Fibroblast of mammary gland (primary cell): Measurements from ENCODE around the gene KRTAP5-9.

Experiments used
- DNase-seq: peaks from one replicate; pipeline ENCODE4 v3.0.0-alpha.2; 2010; ENCODE audit warnings: low read depth
- H3K4me3 ChIP-seq: 2 replicates; pipeline ENCODE4 v1.5.1; 2011; ENCODE audit warnings: low read depth, mild to moderate bottlenecking, low read length, moderate library complexity; ENCODE audit not compliant: control insufficient read depth
- TF ChIP-seq, protein P1 (sequence below): conservative IDR thresholded peaks from 2 replicates; pipeline ENCODE4 v1.5.1; 2011; ENCODE audit warnings: low read depth, low read length, inconsistent platforms; ENCODE audit not compliant: control insufficient read depth, insufficient read depth

The KRTAP5-9 gene

DNA sequence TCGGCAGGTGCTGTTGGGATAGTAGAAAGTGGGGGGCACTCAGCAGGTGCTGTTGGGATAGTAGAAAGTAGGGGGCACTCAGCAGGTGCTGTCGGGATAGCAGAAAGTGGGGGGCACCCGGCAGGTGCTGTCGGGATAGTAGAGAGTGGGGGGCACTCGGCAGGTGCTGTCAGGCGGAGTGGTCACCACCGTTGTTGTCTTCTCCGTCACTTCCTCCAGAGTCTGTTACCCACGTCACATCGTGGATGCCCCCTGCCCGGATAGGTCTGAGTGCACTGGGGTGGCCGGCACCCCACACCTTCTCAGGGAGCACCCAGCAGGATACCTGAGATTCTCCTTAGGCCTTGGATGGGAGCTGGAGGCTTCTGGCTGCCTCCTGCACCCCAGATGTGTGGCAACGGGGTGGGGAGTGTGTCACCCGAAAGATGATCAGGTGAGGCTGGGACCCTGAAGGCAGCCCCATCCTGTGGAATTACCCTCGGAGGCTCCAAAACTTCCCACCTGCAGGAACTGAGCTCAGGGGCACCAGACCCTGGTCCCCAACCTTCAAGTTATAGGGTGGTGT, 45.3 kb upstream of the KRTAP5-9 start:
- DNase-seq = no peak
- TF ChIP-seq, protein P1, sequence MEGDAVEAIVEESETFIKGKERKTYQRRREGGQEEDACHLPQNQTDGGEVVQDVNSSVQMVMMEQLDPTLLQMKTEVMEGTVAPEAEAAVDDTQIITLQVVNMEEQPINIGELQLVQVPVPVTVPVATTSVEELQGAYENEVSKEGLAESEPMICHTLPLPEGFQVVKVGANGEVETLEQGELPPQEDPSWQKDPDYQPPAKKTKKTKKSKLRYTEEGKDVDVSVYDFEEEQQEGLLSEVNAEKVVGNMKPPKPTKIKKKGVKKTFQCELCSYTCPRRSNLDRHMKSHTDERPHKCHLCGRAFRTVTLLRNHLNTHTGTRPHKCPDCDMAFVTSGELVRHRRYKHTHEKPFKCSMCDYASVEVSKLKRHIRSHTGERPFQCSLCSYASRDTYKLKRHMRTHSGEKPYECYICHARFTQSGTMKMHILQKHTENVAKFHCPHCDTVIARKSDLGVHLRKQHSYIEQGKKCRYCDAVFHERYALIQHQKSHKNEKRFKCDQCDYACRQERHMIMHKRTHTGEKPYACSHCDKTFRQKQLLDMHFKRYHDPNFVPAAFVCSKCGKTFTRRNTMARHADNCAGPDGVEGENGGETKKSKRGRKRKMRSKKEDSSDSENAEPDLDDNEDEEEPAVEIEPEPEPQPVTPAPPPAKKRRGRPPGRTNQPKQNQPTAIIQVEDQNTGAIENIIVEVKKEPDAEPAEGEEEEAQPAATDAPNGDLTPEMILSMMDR = no peak
- no peak overlapping the region for H3K4me3 ChIP-seq

DNA sequence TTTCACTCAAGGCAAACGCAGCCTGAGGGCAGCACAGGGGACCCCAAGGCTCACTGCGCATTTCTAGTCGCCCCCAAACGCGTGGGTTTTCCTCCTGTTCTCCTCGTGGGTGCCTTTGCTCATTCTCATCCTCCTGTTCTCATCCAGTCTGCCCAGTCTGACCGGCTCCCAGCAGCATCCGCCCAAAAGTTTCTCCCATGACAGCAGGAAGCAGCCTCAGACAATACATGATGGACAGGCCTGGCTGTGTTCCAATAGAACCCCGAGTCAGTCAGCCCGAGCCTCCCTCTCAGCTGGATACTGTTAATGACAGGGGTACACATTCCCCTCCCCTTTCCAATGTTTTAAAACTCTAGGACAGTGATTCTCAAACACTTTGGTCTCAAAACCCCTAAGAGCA, 43.7 kb upstream of the KRTAP5-9 start:
- H3K4me3 ChIP-seq = no peak overlapping the region
- no peak for DNase-seq
- TF ChIP-seq, protein P1 = no peak

DNA sequence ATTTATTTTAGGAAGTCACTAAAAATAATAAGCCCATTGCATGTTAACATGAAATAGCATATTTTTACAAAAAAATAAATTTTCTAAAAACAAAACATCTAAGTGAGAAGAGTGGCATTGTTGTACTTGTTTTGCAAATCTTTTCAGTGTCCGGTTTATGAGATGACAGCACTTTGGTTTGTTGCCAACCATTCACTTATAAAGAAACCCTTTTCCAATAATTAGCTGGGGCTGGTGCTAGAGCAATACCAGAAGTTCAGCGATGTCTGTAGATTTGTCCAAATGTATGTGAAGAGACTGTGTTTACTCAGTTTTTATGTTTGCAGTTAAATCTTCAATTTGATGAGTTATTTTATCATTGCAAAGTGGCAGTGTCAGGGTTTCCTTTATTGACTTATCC, 43.2 kb upstream of the KRTAP5-9 start:
- no peak overlapping the region for H3K4me3 ChIP-seq
- TF ChIP-seq, protein P1 = no peak
- DNase-seq = no peak

DNA sequence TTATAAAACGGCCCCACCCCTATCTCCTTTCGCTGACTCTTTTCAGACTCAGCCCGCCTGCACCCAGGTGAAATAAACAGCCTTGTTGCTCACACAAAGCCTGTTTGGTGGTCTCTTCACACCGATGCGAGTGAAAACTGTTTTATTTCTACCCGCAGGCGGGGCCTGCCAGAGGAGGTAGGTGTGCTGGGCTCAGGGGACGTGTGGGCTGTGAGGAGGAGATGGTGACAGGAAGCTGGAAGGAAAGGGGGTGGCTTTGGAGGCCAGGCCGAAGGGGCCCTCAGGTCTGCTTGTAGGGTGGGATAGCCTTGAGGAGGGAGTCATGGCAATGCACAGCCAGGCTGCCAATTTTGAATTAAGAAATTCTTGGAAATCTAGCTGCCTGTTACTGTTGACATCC, 42.4 kb upstream of the KRTAP5-9 start:
- no peak for DNase-seq
- H3K4me3 ChIP-seq = no peak overlapping the region
- TF ChIP-seq, protein P1 = no peak

DNA sequence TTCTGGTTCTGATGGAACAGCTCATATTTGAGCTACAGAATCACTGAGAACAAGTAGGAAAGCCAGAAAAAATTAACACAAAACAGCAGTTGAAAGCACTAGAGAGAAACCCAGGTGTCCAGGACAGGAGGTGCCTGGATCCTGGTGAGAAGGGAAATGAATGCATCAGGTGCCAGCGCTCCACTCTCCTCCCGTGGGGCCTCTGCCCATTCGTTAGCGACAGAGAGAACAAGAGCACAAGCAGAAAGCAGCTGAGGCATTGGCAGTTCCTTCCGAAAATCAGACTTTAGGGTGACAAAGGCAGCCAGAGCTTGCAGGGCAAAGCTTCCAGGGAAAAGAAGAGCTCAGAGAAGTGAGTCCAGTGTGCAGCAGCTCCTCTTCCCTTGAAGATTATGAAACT, 41.1 kb upstream of the KRTAP5-9 start:
- TF ChIP-seq, protein P1 = no peak
- no peak overlapping the region for H3K4me3 ChIP-seq
- no peak for DNase-seq

DNA sequence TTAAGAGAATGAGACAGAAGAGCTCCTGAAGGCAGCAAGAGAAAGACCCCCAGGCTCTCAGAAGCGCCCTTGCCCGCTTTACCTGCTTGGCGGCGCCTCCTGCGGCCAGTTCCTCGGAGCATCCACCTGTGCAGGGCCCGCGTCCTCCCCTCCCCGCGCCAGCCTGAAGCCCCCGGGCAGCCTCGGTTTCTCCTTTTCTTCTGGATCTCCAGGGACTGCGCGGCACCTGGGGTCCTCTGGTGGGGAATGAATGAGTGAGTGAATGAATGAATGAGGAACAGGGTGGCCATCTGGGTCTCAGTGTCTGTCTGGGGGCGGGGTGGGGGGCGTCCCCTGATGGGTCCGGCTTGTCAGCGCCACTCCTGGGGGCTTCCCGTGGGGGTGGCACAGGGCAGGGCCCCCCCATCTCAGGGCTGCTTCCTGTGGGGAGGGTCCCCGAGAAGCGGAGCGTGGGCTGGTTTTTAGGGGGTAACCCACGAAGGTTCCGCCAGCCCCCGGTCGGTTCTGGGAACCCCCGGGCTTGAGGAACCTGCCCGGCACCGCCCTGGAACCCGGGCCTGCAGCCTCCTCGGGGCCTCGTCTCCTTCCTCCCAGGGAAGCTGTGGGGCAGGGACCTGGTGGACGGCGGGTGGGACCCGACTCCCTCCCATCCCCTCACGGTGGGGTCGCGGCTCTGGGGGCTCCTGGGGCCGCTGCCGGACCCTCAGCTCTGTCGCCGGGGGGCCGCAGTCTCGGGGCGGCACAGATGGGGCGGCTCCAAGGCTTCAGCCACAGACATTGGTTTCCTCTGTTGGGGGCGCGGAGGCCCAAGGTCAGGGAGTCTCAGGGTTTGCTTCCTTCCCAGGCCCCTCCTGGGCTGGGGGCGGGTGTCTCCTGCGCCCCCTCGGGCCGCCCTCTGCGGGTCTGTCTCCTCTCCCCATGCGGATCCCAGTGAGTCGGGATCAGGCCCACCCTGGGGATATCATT, 29.4 kb upstream of the KRTAP5-9 start:
- no peak overlapping the region for H3K4me3 ChIP-seq
- TF ChIP-seq, protein P1 = no peak
- DNase-seq = no peak

DNA sequence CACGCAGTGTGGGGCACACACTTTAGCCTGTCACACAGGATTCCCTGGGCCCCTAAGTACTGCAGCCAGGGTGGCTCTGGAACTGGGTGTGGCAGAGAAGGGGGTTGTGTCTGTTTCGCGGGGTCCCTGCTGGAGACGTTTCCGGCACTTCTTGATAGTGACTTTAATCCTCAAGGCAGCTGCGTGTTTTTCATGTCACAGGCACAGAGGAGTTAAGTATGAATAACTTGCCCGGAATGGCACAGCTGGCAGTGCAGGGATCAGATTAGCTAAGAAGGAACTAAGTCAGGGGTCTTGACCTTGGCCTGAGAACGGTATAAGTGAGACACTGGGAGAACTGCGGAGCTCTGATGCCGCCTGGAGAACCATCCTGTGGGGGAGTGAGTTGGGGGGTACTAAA, 28.7 kb upstream of the KRTAP5-9 start:
- TF ChIP-seq, protein P1 = no peak
- no peak for DNase-seq
- no peak overlapping the region for H3K4me3 ChIP-seq
